ENCODE results near the gene TNPO2. TPM values are rescaled to one million over a fixed set of nuclear protein-coding genes. Genes with fewer than 3 reads are reported as not detected.

Gene TNPO2
- total RNA-seq (2022; extraction: Qiagen RNA extraction; ENCODE audit: low read depth): 29.7 to 36.8 TPM (median 36.6 TPM) in 5 replicates

GRCh38 chr19:12723641-12724426 lies at the start of gene TNPO2:
Gene TNPO2, minus strand, starts transcription at chr19:12723932. Its CDS starts 2,955 bp downstream, at chr19:12720977.

DNA sequence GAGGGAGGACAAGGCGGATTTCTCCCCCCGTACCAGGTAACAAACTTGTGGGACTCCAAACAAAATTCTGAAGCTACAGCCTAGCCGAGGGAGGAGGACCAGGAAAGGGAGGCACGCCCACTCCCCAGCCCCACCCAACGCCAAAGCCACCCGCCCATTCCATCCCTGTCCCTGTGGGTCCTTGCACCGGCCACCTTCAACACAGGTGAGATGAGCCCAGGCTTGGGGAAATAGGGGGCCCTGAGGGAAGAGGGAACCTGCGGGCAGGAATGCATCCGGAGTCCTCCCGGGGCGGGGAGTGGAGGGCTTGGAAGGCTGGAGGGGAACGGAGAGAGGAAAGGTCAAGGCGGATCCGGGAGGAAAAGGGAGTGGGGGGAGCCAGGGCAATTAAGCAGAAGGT lies 27.9 kb upstream of the TNPO2 start, which contains the start of gene BEST2:
TSS of gene BEST2 (plus strand) at position 157 of the 400 bp plus-strand sequence. CDS start 802 bp downstream, outside the sequence.

DNA sequence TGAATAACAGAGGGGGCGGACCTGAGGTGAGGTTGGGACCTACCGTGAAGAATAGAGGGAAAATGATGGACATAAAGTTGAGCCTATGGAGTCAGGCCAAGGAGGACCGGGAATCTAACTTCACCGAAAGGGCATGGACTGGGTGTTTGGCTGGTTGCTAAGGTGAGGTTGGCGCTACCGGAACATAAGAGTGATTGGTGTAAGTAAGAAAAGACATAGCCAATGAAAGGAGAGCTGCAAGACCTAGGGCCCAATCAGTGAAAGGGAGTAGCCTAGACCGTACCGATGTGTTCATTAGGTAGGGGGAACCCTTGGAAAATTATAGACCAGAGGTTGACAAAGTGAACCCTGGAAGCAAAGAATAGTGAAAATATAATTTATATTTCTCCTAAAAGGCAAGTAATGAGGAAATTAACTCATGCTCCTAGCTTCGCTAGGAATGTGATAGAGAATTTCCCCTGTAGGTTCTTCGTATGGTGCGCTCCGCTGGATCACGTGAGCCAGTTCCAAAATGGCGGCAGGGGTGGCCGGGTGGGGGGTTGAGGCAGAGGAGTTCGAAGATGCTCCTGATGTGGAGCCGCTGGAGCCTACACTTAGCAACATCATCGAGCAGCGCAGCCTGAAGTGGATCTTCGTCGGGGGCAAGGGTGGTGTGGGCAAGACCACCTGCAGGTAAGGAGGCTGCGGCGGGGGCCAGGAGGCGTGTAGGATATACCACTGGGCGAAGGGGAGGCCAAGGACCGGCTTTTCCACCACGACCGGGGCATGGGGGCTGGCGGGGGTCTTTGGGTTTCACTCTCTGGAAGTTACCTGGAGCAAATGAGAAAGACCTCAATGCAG lies 13.5 kb upstream of the TNPO2 start, which contains the start of gene GET3:
TSS of gene GET3 (plus strand) at position 503 of the 840 bp plus-strand sequence. CDS start at position 512, 9 bp downstream.

GRCh38 chr19:12696366-12697335 lies 27.1 kb downstream of the TNPO2 start, which contains the start of gene FBXW9:
Gene FBXW9, minus strand, starts transcription at chr19:12696631. Its CDS starts 50 bp downstream, at chr19:12696581.

GRCh38 chr19:12687496-12688196 lies 36.1 kb downstream of the TNPO2 start, which contains the start of gene GNG14:
Gene GNG14, plus strand, starts transcription at chr19:12687998. Its CDS starts 51 bp downstream, at chr19:12688049.

DNA sequence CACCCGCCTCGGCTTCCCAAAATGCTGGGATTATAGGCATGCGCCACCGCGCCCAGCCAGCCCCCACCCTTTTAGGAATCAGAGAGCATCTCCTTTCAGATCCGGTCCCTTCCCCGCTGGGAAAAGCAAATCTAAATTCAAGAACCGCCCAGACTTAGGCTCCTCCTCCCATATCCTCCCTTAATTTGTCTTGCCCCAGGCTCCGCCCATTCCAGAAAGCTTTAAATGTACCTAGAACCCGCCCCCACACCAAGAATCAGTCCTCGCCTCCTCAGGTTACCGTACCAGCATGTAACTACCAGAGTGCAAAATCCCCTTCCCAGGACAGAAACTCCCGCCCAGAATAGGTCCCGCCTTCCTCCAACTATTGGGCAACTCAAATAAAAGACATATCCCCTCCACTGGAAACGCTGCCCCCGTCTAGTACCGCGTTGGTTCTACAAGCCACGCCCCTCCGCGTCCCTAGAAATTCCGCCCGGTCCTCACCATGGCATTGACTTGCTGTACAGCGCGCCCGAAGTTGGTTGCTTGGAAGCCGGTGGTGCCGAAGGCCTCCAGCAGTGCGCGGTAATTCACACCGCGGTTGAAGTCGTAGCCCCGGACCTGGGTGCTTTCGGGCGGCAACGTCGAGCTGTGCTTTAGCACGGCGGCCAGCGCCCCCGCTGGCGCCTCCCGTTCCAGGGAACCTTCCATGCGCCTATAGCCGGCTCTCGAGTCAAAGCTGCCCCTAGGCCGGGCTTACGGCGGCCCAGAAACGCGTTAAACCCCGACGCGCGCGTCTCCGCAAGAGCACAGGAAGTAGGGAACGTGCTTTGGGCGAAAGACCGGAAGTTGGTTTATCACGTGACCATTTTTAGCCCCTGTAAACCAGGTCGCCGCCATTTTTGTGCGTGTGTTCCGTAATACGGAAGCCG lies 42.4 kb downstream of the TNPO2 start, which contains the start of gene DHPS:
TSS of gene DHPS (minus strand) at position 807 of the 914 bp plus-strand sequence. CDS start at position 693, 114 bp downstream.

GRCh38 chr19:12666265-12667048 lies 57.3 kb downstream of the TNPO2 start, which contains the start of the genes MAN2B1 and WDR83:
Gene MAN2B1, minus strand, starts transcription at chr19:12666742. Its CDS starts 41 bp downstream, at chr19:12666701.
Gene WDR83, plus strand, starts transcription at chr19:12666807. Its CDS starts 2,984 bp downstream, at chr19:12669791.

Other genes with a start within 250 kb of the TNPO2 start
- gene ZNF709, start 239.1 kb downstream of the TNPO2 start, total RNA-seq (2022; extraction: Qiagen RNA extraction; ENCODE audit: low read depth): 0.02 to 0.05 TPM in 2 of 5 replicates, not detected in the others
- gene ZNF564, start 172.4 kb downstream of the TNPO2 start, total RNA-seq (2022; extraction: Qiagen RNA extraction; ENCODE audit: low read depth): 1.7 to 2.6 TPM (median 2.1 TPM) in 5 replicates
- 0.62 to 1.1 TPM (median 0.84 TPM) in 5 replicates for gene ZNF490, start 113.1 kb downstream of the TNPO2 start, total RNA-seq (2022; extraction: Qiagen RNA extraction; ENCODE audit: low read depth)
- gene ZNF791, start 113.0 kb downstream of the TNPO2 start, total RNA-seq (2022; extraction: Qiagen RNA extraction; ENCODE audit: low read depth): 4.7 to 6.6 TPM (median 6.2 TPM) in 5 replicates
- 19.1 to 24.4 TPM (median 20.1 TPM) in 5 replicates for gene MAN2B1, start 57.2 kb downstream of the TNPO2 start, total RNA-seq (2022; extraction: Qiagen RNA extraction; ENCODE audit: low read depth)
- gene WDR83, start 57.1 kb downstream of the TNPO2 start, total RNA-seq (2022; extraction: Qiagen RNA extraction; ENCODE audit: low read depth): 9.0 to 11.7 TPM (median 10.3 TPM) in 5 replicates
- 38.6 to 51.8 TPM (median 48.5 TPM) in 5 replicates for gene DHPS, start 42.1 kb downstream of the TNPO2 start, total RNA-seq (2022; extraction: Qiagen RNA extraction; ENCODE audit: low read depth)
- gene GNG14, start 35.9 kb downstream of the TNPO2 start, total RNA-seq (2022; extraction: Qiagen RNA extraction; ENCODE audit: low read depth): not detected in 5 replicates
- 10.8 to 13.2 TPM (median 12.6 TPM) in 5 replicates for gene FBXW9, start 27.3 kb downstream of the TNPO2 start, total RNA-seq (2022; extraction: Qiagen RNA extraction; ENCODE audit: low read depth)
- 135 to 200 TPM (median 176 TPM) in 5 replicates for gene TRIR, start 10.8 kb upstream of the TNPO2 start, total RNA-seq (2022; extraction: Qiagen RNA extraction; ENCODE audit: low read depth)
- gene GET3, start 13.6 kb upstream of the TNPO2 start, total RNA-seq (2022; extraction: Qiagen RNA extraction; ENCODE audit: low read depth): 78.4 to 98.3 TPM (median 91.2 TPM) in 5 replicates
- 0.06 TPM in 1 of 5 replicates, not detected in the others for gene BEST2, start 27.9 kb upstream of the TNPO2 start, total RNA-seq (2022; extraction: Qiagen RNA extraction; ENCODE audit: low read depth)
- 7.2 to 12.1 TPM (median 10.4 TPM) in 5 replicates for gene HOOK2, start 51.6 kb upstream of the TNPO2 start, total RNA-seq (2022; extraction: Qiagen RNA extraction; ENCODE audit: low read depth)
- 96.9 to 138 TPM (median 119 TPM) in 5 replicates for gene JUNB, start 67.6 kb upstream of the TNPO2 start, total RNA-seq (2022; extraction: Qiagen RNA extraction; ENCODE audit: low read depth)
- 0.59 to 0.91 TPM (median 0.74 TPM) in 5 replicates for gene PRDX2, start 77.9 kb upstream of the TNPO2 start, total RNA-seq (2022; extraction: Qiagen RNA extraction; ENCODE audit: low read depth)
- 0.90 to 13.2 TPM (median 10.8 TPM) in 5 replicates for gene THSD8, start 78.1 kb upstream of the TNPO2 start, total RNA-seq (2022; extraction: Qiagen RNA extraction; ENCODE audit: low read depth)
- 37.4 to 49.2 TPM (median 44.4 TPM) in 5 replicates for gene RNASEH2A, start 82.7 kb upstream of the TNPO2 start, total RNA-seq (2022; extraction: Qiagen RNA extraction; ENCODE audit: low read depth)
- gene RTBDN, start 110.6 kb upstream of the TNPO2 start, total RNA-seq (2022; extraction: Qiagen RNA extraction; ENCODE audit: low read depth): 0.24 to 0.26 TPM in 2 of 5 replicates, not detected in the others
- gene MAST1, start 114.6 kb upstream of the TNPO2 start, total RNA-seq (2022; extraction: Qiagen RNA extraction; ENCODE audit: low read depth): 1.9 to 2.9 TPM (median 2.2 TPM) in 5 replicates
- 26.8 to 32.2 TPM (median 29.9 TPM) in 5 replicates for gene DNASE2, start 157.5 kb upstream of the TNPO2 start, total RNA-seq (2022; extraction: Qiagen RNA extraction; ENCODE audit: low read depth)
- 0.06 TPM in 1 of 5 replicates, not detected in the others for gene KLF1, start 163.3 kb upstream of the TNPO2 start, total RNA-seq (2022; extraction: Qiagen RNA extraction; ENCODE audit: low read depth)
- 7.9 to 10.8 TPM (median 8.8 TPM) in 5 replicates for gene GCDH, start 167.2 kb upstream of the TNPO2 start, total RNA-seq (2022; extraction: Qiagen RNA extraction; ENCODE audit: low read depth)
- 0.31 to 0.57 TPM (median 0.46 TPM) in 5 replicates for gene SYCE2, start 195.4 kb upstream of the TNPO2 start, total RNA-seq (2022; extraction: Qiagen RNA extraction; ENCODE audit: low read depth)
- gene FARSA, start 209.8 kb upstream of the TNPO2 start, total RNA-seq (2022; extraction: Qiagen RNA extraction; ENCODE audit: low read depth): 68.3 to 85.5 TPM (median 73.0 TPM) in 5 replicates
- gene CALR, start 214.7 kb upstream of the TNPO2 start, total RNA-seq (2022; extraction: Qiagen RNA extraction; ENCODE audit: low read depth): 516 to 561 TPM (median 539 TPM) in 5 replicates
- gene RAD23A, start 221.9 kb upstream of the TNPO2 start, total RNA-seq (2022; extraction: Qiagen RNA extraction; ENCODE audit: low read depth): 71.4 to 85.6 TPM (median 80.8 TPM) in 5 replicates
- 28.0 to 55.0 TPM (median 47.7 TPM) in 5 replicates for gene GADD45GIP1, start 233.3 kb upstream of the TNPO2 start, total RNA-seq (2022; extraction: Qiagen RNA extraction; ENCODE audit: low read depth)
- 0.07 to 0.13 TPM (median 0.11 TPM) in 3 of 5 replicates, not detected in the others for gene DAND5, start 245.6 kb upstream of the TNPO2 start, total RNA-seq (2022; extraction: Qiagen RNA extraction; ENCODE audit: low read depth)

Data from A549 treated with DMSO at 1 μM for 4 hours (cell line).